Smooth muscle cell (in vitro differentiated cells): ENCODE results near the gene ZNF598. TPM values are rescaled to one million over a fixed set of nuclear protein-coding genes. Genes with fewer than 3 reads are reported as not detected.

Source experiments
- DNase-seq: peaks from one replicate; lab custom pipeline; 2025; ENCODE audit not compliant: unreplicated experiment; lab: John Stamatoyannopoulos, UW
- H2AFZ ChIP-seq: fragments of 200-600 bp; sonication (generic); 2 replicates; pipeline ENCODE4 v1.6.0; 2016; ENCODE audit warnings: antibody characterized with exemption, low read depth, mild to moderate bottlenecking
- H3F3A ChIP-seq: fragments of 200-600 bp; sonication (generic); 2 replicates; pipeline ENCODE4 v1.6.0; 2017; ENCODE audit warnings: antibody characterized with exemption, low read depth
- H3K27ac ChIP-seq: fragments of 200-600 bp; sonication (generic); 2 replicates; pipeline ENCODE4 v1.5.1; 2016; ENCODE audit warnings: low read depth, mild to moderate bottlenecking
- H3K27me3 ChIP-seq: fragments of 200-600 bp; sonication (generic); 2 replicates; pipeline ENCODE4 v1.6.1; 2016; ENCODE audit warnings: low read depth, mild to moderate bottlenecking
- H3K36me3 ChIP-seq: fragments of 200-600 bp; sonication (generic); 2 replicates; pipeline ENCODE4 v1.5.1; 2016; ENCODE audit warnings: low read depth
- H3K4me1 ChIP-seq: fragments of 200-600 bp; sonication (generic); 2 replicates; pipeline ENCODE4 v1.5.1; 2016; ENCODE audit warnings: low read depth
- H3K4me2 ChIP-seq: fragments of 200-600 bp; sonication (generic); 2 replicates; pipeline ENCODE4 v1.6.0; 2016; ENCODE audit warnings: mild to moderate bottlenecking
- H3K4me3 ChIP-seq: fragments of 200-600 bp; sonication (generic); 2 replicates; pipeline ENCODE4 v1.5.1; 2016; ENCODE audit warnings: mild to moderate bottlenecking
- H3K79me2 ChIP-seq: fragments of 200-600 bp; sonication (generic); 2 replicates; pipeline ENCODE4 v1.6.0; 2016; ENCODE audit warnings: low read depth, mild to moderate bottlenecking
- H3K9ac ChIP-seq: fragments of 200-600 bp; sonication (generic); 2 replicates; pipeline ENCODE4 v1.6.0; 2016; ENCODE audit warnings: low read depth
- H3K9me3 ChIP-seq: fragments of 200-600 bp; sonication (generic); replicated peaks from 2 replicates; pipeline ENCODE4 v1.5.1; 2016; ENCODE audit warnings: low read depth
- H4K20me1 ChIP-seq: fragments of 200-600 bp; sonication (generic); 2 replicates; pipeline ENCODE4 v1.6.0; 2016; ENCODE audit warnings: low read depth
- CTCF ChIP-seq: fragments of 200-600 bp; sonication (generic); IDR thresholded peaks from 2 replicates; pipeline ENCODE4 v1.5.1; 2017; ENCODE audit warnings: borderline replicate concordance, mild to moderate bottlenecking, antibody characterized with exemption; ENCODE audit not compliant: insufficient read depth, poor library complexity, severe bottlenecking
- WGBS: methylation state at CpG from one replicate; pipeline ENCODE4 v1.1.7; 2016; ENCODE audit warnings: low lambda C conversion rate; 5-methylcytosine and 5-hydroxymethylcytosine counted together
- polyA plus RNA-seq: library from polyadenylated mRNA; unstranded; fragments of >200 nt; fragmentation: Nextera tagmentation; extraction: Ambion mirVana; gene quantifications from 2 replicates; pipeline ENCODE4 v1.2.1, GENCODE V29; 2016
- total RNA-seq: library from RNA; depleted of rRNA; stranded (reverse); fragments of >200 nt; gene quantifications from 2 replicates; pipeline ENCODE4 v1.2.3, GENCODE V29; 2014

ZNF598 gene
- total and polyA plus RNA-seq, 2 experiments from 2014 or later, result 27.2 to 27.9 TPM

DNA sequence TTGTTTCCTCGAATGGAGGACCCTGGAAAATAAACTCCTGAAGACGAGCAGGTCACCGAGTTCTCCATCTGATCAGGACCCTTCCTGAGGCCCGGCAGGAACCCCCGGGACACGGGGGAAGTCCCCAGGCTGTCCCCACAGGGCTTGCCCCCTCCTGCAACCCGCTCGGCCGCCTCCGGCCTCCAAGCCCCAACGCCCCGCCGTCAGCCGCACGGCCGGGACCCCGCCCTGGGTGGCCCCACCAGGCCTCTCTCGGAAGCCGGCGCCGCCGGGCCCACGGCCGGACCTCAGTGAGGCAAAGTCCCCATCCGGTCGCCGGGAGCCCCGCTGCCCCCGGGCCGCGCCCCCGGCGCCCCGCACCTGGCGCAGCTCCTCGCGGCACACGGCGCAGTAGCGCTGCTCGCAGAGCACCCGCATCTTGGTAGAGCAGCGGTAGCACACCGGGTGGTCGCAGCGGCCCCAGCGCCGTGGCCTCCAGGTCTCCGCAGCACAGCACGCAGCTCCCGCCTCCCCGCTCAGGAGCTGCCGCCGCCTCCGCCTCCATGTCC is 383 bp downstream of the ZNF598 start:
- TF ChIP-seq CTCF, result no peak
- peak overlapping the region; percentile 98 for H3K4me3 ChIP-seq
- WGBS, result 2% methylated on average over 6 of the region's 55 CpGs
- peaks cover 50% of the 10 kb centered on the region for H4K20me1 ChIP-seq
- no peak for DNase-seq
- H3K36me3 ChIP-seq, result no peaks in the 10 kb centered on the region
- H2AFZ ChIP-seq, result no peak overlapping the region
- no peaks in the 10 kb centered on the region for H3K27me3 ChIP-seq
- peak overlapping the region; percentile 90 for H3K4me2 ChIP-seq
- H3F3A ChIP-seq, result no peaks in the 10 kb centered on the region
- peaks cover 52% of the 10 kb centered on the region for H3K79me2 ChIP-seq
- peak overlapping the region; percentile 88 for H3K9ac ChIP-seq
- H3K4me1 ChIP-seq, result peaks cover 23% of the 10 kb centered on the region
- peak overlapping the region; percentile 79 for H3K27ac ChIP-seq
- no peaks in the 10 kb centered on the region for H3K9me3 ChIP-seq

DNA sequence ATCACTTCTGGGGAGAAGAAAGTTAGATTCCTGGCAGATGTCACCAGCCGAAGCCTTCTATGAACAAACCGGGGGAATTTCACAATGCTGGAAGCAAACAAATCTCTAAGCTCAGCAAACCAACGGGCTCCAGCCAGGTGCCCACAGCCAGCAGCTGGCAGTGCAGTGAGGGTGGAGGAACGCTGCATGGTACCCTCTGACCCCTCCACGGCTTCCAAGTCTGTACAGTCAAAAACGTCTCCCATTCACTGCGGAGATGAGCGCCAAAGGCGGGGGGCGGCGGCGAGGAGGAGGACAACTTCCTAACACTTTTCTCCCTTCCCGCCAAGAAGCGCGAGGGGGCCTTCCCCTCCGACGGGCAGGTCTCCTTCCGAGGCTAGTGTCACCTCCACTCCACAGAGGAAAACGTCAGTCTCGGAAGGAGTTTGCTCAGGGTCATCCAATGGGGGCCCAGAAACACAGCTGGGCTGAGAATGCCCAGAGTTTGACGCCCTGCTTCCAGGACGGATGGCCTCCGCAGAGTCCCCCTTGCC is 924 bp downstream of the ZNF598 start:
- no peaks in the 10 kb centered on the region for H3K9me3 ChIP-seq
- H3K9ac ChIP-seq, result peak overlapping the region; percentile 88
- H3K27ac ChIP-seq, result peak overlapping the region; percentile 79
- H3K4me3 ChIP-seq, result peak overlapping the region; percentile 98
- no peaks in the 10 kb centered on the region for H3F3A ChIP-seq
- TF ChIP-seq CTCF, result no peak
- peaks cover 56% of the 10 kb centered on the region for H4K20me1 ChIP-seq
- H3K4me1 ChIP-seq, result peaks cover 27% of the 10 kb centered on the region
- H3K27me3 ChIP-seq, result no peaks in the 10 kb centered on the region
- H3K79me2 ChIP-seq, result peaks cover 55% of the 10 kb centered on the region
- peak overlapping the region; percentile 90 for H3K4me2 ChIP-seq
- H3K36me3 ChIP-seq, result no peaks in the 10 kb centered on the region
- DNase-seq, result no peak
- no peak overlapping the region for H2AFZ ChIP-seq
- WGBS, result 11% methylated on average over 23 of the region's 23 CpGs

GRCh38 chr16:2008009-2008526 is 1.6 kb downstream of the ZNF598 start:
- H3K9me3 ChIP-seq, result no peaks in the 10 kb centered on the region
- no peaks in the 10 kb centered on the region for H3F3A ChIP-seq
- no peak for DNase-seq
- peak overlapping the region; percentile 90 for H3K4me2 ChIP-seq
- H3K4me1 ChIP-seq, result peaks cover 27% of the 10 kb centered on the region
- H2AFZ ChIP-seq, result no peak overlapping the region
- WGBS, result 84% methylated on average over 15 of the region's 15 CpGs
- H3K36me3 ChIP-seq, result no peaks in the 10 kb centered on the region
- no peaks in the 10 kb centered on the region for H3K27me3 ChIP-seq
- peaks cover 62% of the 10 kb centered on the region for H4K20me1 ChIP-seq
- peak overlapping the region; percentile 79 for H3K27ac ChIP-seq
- H3K4me3 ChIP-seq, result peak overlapping the region; percentile 98
- peak overlapping the region; percentile 88 for H3K9ac ChIP-seq
- H3K79me2 ChIP-seq, result peaks cover 62% of the 10 kb centered on the region
- TF ChIP-seq CTCF, result no peak
